Mesothelial cell of epicardium (in vitro differentiated cells): ENCODE measurements around the gene CUBN. TPM values are rescaled to one million over a fixed set of nuclear protein-coding genes. Genes with fewer than 3 reads are reported as not detected.

Source experiments
- DNase-seq, 2 experiments: peaks; one replicate each; pipeline ENCODE4 v3.0.0; 2021; ENCODE audit warnings: low spot score in 2 of 2; ENCODE audit not compliant: unreplicated experiment in 2 of 2
- H3K27ac Mint-ChIP-seq: 2 replicates; pipeline ENCODE4 v1.8.0; 2021; ENCODE audit warnings: mixed read lengths
- H3K27me3 Mint-ChIP-seq: 2 replicates; pipeline ENCODE4 v1.8.0; 2021; ENCODE audit warnings: low read depth, mixed read lengths
- H3K36me3 Mint-ChIP-seq: 2 replicates; pipeline ENCODE4 v1.8.0; 2021; ENCODE audit warnings: mixed read lengths
- H3K4me1 Mint-ChIP-seq: 2 replicates; pipeline ENCODE4 v1.8.0; 2021; ENCODE audit warnings: mixed read lengths
- H3K4me3 Mint-ChIP-seq: 2 replicates; pipeline ENCODE4 v1.8.0; 2021; ENCODE audit warnings: mild to moderate bottlenecking, moderate library complexity, mixed read lengths
- H3K9me3 Mint-ChIP-seq: 2 replicates; pipeline ENCODE4 v1.8.0; 2021; ENCODE audit warnings: mixed read lengths
- CTCF ChIP-seq: fragments of 200-600 bp; sonication (generic); IDR thresholded peaks from one replicate; pipeline ENCODE4 v1.5.0; 2021; ENCODE audit warnings: antibody characterized with exemption; ENCODE audit not compliant: unreplicated experiment
- total RNA-seq: library from RNA; stranded (reverse); gene quantifications from 3 replicates; pipeline ENCODE4 v1.2.1, GENCODE V29; 2021

The CUBN gene
- total RNA-seq, 1 donor from 2014 or later = 1.5 TPM

GRCh38 chr10:17109475-17110207 lies 20.0 kb downstream of the CUBN start:
- no peak overlapping the region for H3K4me3 Mint-ChIP-seq
- peaks cover 8% of the 10 kb centered on the region for H3K4me1 Mint-ChIP-seq
- no peaks in the 10 kb centered on the region for H3K27me3 Mint-ChIP-seq
- no peak overlapping the region for H3K27ac Mint-ChIP-seq
- no peak for DNase-seq
- H3K36me3 Mint-ChIP-seq = no peaks in the 10 kb centered on the region
- H3K9me3 Mint-ChIP-seq = no peaks in the 10 kb centered on the region
- no peak for TF ChIP-seq CTCF

GRCh38 chr10:17109046-17109445 lies 20.6 kb downstream of the CUBN start:
- Mint-ChIP-seq H3K27me3 (no peaks in the 10 kb centered on the region), H3K36me3 (no peaks in the 10 kb centered on the region), H3K27ac (no peak overlapping the region), H3K4me1 (peaks cover 8% of the 10 kb centered on the region), H3K4me3 (no peak overlapping the region), H3K9me3 (no peaks in the 10 kb centered on the region)
- no peak for DNase-seq
- TF ChIP-seq CTCF = no peak

DNA sequence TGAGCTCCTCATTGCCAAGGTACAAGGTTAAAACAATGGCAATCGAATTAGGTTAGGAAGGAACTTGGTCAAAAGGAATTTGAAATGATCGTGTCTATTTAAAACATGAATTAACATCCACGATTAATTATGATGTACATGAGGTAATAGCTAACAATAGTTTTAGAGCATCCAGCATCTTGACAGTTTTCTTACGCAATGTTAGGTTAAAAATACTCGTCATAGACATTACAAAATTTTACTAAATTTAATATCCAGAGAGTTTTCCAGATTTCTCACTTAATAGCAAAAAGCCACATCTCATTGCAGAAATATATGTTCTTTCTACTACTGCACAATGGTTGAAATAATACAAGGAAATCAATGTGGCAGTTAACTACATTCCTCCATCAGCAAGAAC lies 22.6 kb downstream of the CUBN start:
- H3K36me3 Mint-ChIP-seq = no peaks in the 10 kb centered on the region
- peaks cover 8% of the 10 kb centered on the region for H3K4me1 Mint-ChIP-seq
- no peak for TF ChIP-seq CTCF
- H3K4me3 Mint-ChIP-seq = no peak overlapping the region
- DNase-seq = no peak
- H3K9me3 Mint-ChIP-seq = no peaks in the 10 kb centered on the region
- H3K27ac Mint-ChIP-seq = no peak overlapping the region
- no peaks in the 10 kb centered on the region for H3K27me3 Mint-ChIP-seq

DNA sequence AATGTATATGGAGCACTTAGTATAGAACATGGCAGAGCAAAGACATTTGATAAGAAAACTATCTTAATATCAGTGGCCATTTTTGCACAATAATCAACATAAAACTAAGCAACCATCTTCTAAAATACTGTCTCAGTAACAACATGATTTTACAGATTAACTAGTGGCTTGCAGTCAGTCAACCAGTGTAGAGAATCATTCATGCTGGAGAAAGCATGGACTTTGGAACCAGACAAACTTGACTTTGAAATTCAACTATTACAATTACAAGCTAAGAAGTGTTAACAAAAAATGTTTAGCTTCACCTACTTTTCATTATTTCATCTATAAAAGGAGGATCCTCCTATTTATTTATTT lies 27.7 kb downstream of the CUBN start:
- TF ChIP-seq CTCF = no peak
- peaks cover 4% of the 10 kb centered on the region for H3K9me3 Mint-ChIP-seq
- no peaks in the 10 kb centered on the region for H3K27me3 Mint-ChIP-seq
- no peak for DNase-seq
- H3K4me1 Mint-ChIP-seq = peaks cover 9% of the 10 kb centered on the region
- no peaks in the 10 kb centered on the region for H3K36me3 Mint-ChIP-seq
- no peak overlapping the region for H3K4me3 Mint-ChIP-seq
- H3K27ac Mint-ChIP-seq = no peak overlapping the region

GRCh38 chr10:17101257-17101909 lies 28.2 kb downstream of the CUBN start:
- Mint-ChIP-seq H3K27me3 (no peaks in the 10 kb centered on the region), H3K4me3 (no peak overlapping the region), H3K9me3 (peaks cover 6% of the 10 kb centered on the region), H3K27ac (no peak overlapping the region), H3K36me3 (no peaks in the 10 kb centered on the region), H3K4me1 (peaks cover 9% of the 10 kb centered on the region)
- no peak for DNase-seq
- no peak for TF ChIP-seq CTCF
